Limb (tissue), 2 donors: ENCODE data around the gene ETV7.
A peak's percentile ranks its signal among the peaks of the same experiment; 100 is the strongest.
"Not testable (repeated sequence)": the region's sequence is repeated elsewhere in the genome, so short reads cannot be mapped to it uniquely, and the experiment has no call there.

Source experiments
- DNase-seq, 2 donors: peaks; one replicate each; pipeline ENCODE4 v3.0.0-alpha.2; 2016; ENCODE audit errors: extremely low spot score in 2 of 2

The ETV7 gene

DNA sequence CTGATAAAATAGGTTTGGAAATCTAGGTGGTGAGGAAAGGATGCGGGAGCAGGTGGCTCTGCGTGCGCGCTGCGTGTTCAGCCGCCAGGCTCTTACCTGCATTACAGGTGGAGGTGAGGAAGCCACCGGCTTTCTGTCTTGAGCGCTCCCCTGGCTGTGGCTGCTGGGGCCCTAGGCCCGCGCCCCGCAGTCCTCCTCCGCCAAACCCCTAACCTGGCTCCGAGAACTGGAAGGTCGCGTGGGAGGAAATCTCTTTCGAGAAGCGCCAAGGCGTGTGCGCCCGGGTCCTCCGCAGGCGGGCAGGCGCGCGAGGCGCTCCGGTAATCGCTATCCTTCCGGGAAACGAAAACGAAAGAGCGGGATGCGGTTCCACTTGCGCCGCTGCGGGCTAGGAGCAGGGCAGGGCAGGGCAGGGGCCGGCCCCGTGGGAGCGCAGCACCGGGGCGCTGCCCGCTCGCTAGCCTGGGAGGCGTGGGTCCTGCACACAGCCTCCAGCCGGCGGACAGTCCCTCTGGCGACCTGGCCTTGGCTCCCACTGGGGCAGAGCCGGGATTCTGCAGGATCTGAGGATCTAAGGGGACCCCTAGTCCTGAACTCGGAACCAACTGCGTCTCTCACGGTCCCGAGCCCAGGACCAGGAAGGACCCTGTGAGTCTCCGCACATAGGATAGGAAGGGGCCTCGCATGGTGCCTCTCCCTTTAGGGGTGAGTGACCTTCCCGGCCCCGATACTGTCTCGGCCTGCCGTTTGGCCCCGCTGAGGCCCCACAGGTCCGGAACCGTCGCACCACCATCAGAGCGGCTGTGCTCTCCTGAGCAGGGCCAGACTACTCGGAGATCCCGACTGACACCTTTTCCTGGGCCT lies at the start of gene ETV7:
Gene ETV7 (minus strand): TSS at position 230 of the 864 bp plus-strand sequence. CDS start 128 bp downstream, at position 102.
- DNase-seq, result peak in 1 of 2 donors; percentile 39

DNA sequence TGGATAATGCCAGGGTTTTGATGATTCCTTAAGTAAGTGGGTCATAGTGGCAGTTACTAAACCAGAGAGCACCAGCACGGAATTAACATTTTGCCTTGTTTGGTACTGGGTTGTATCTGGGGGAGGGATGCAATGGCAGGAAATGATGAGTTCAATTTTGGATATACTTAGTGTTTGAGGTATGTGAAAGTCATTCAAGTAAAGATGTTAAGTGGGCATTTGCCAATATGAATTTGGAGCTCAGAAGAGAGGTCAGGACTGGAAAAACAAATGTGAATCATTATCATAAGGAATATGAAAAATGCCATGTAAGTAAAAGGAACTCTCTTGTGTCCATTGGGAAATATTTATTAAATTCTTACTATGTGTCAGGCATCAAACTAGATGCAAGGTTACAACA lies 49.0 kb upstream of the ETV7 start:
- no peak for DNase-seq

DNA sequence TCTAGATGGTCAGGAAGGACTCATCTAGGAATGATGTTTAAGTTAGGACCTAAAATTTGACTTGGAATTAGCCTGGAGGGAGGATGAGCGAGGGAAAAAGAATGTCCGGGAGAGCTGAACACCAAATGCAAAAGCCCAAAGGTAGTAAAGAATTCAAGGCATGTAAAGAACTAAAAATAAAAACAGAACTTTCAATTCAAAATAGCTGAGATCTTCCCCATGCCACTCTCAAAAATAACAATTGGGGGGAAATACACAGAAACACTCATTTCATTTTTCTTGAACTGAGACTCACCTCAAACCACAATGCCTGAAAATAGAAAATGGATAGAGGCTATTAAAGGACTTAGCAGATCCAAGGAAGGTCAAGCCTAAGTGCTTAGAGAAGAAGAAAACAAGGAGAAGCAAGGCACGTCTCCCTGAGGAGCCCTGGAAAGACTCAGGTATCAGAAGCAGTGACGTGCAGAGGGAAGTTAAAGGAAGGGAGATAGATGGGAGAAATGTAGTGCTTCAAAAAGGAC lies 44.7 kb upstream of the ETV7 start:
- no peak for DNase-seq

DNA sequence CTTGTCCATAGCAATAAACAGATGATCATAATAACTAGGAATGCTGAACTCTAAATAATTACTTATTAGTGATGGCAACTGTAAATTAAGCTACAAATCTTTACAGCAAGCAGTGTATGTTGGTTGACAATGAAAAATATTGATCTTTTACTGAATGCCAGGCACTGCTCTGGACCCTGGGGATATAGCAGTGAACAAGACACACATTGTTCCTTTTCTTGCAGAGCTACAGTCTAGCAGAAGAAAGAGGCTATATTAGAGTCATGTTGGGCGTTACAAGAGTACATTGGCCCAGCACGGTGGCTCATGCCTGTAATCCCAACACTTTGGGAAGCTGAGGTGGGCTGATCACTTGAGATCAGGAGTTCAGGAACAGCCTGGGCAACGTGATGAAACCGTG lies 43.7 kb upstream of the ETV7 start:
- DNase-seq, result no peak

- no peak for DNase-seq
These were observed 42.9 kb upstream of the ETV7 start for GRCh38 chr6:36430351-36430750.

- no peak for DNase-seq
These were observed 41.4 kb upstream of the ETV7 start for GRCh38 chr6:36428911-36429310.

GRCh38 chr6:36426622-36427021 lies 39.2 kb upstream of the ETV7 start:
- DNase-seq, result no peak

GRCh38 chr6:36423101-36423824 lies 35.8 kb upstream of the ETV7 start:
- peak; percentile 98 to 99 for DNase-seq

- DNase-seq, result no peak
These were observed 35.2 kb upstream of the ETV7 start for GRCh38 chr6:36422714-36423100.

- no peak for DNase-seq
These were observed 31.8 kb upstream of the ETV7 start for GRCh38 chr6:36419310-36419709.

DNA sequence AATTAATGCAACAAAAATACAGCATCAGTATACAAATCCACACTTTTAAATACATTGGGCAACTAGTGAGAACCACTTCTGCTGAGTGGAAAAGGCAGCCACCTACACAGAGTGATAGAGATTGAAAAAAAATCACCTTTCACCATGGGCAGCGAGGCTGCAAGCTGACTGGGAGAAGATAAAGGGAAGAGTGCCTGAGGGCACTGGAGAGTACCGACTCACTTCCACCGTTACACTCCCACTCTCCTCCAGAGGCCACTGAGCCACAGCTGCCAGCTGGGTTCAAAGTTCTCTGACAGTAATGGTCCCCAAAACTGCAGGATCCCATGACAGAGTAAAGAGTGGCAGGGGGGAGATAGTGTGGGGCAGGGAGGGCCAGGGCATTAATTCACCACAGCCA lies 31.1 kb upstream of the ETV7 start:
- no peak for DNase-seq

DNA sequence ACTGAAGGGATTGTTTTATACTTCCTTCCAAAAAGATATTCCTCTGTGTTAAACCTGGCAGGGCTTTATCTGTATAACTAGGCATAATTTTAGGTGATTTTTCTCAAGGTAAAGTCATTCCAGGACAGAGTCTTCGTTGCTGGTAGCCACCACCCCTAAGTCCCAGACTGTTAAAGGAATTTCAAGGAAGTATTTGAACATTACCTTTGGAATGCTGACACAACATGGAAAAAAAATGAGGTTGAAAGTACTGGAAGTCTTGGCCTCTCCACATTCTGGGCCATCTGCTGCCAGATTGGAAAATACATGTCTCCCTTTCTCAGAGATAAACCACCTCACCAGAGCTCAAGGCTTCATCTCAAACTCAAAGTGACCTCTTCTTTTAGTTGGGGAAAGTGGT lies 27.0 kb upstream of the ETV7 start:
- DNase-seq, result no peak

GRCh38 chr6:36413489-36414480 lies 26.3 kb upstream of the ETV7 start:
- no peak for DNase-seq

- DNase-seq, result not testable (repeated sequence)
These were observed 22.2 kb upstream of the ETV7 start for GRCh38 chr6:36409718-36410117.

DNA sequence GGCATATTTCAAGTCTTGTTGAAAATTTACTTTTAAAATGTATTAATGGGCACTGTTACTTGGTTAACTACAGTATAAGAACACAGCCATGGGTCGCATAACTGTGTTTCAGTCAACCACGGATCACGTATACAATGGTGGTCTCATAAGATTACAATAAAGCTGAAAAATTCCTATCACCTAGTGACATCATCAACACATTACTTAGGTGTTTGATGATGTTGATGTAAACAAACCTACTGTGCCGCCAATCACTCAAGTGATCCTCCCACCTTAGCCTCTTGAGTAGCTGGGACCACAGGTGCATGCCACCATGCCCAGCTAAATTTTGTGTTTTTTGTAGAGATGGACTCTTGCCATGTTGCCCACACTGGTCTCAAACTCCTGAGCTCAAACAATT lies 16.7 kb upstream of the ETV7 start:
- no peak for DNase-seq

- DNase-seq, result no peak
These were observed 15.0 kb upstream of the ETV7 start for GRCh38 chr6:36402481-36402880.

- DNase-seq, result no peak
These were observed 12.5 kb upstream of the ETV7 start for GRCh38 chr6:36399970-36400369.

DNA sequence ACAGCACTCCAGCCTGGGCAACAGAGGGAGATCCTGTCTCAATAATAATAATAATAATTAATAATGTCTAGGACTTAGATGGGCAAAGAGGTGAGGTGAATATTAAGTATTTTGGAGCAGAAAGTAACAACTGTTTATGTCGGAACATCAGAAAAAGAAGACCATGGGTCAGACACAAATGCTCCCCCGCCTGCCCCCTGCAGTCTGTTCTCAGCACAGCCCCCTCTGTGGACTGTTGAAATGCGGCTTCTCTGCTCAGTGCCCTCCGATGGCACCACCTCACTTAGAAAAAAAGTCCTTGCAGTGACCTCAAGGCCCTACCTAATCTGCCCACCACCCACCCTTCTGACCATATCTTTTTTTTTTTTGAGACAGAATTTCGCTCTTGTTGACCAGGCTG lies 5.2 kb upstream of the ETV7 start:
- no peak for DNase-seq

- no peak for DNase-seq
These were observed 1.9 kb upstream of the ETV7 start for GRCh38 chr6:36389353-36389752.

- peak in 1 of 2 donors; percentile 58 for DNase-seq
These were observed 702 bp downstream of the ETV7 start for GRCh38 chr6:36386495-36387439.
